H9 (cell line): ENCODE measurements around the gene RPS23. TPM values are rescaled to one million over a fixed set of nuclear protein-coding genes. Genes with fewer than 3 reads are reported as not detected.

Experiments used
- DNase-seq: peaks from one replicate; pipeline ENCODE4 v3.0.0-alpha.2; 2017
- H2AFZ ChIP-seq: one replicate; pipeline ENCODE4 v1.6.1; 2013; ENCODE audit warnings: mild to moderate bottlenecking, low read length, control low read depth, moderate library complexity
- H2AK5ac ChIP-seq: 2 replicates; pipeline ENCODE4 v1.6.1; 2013; ENCODE audit warnings: low read length, control low read depth, mixed read lengths; ENCODE audit not compliant: insufficient read length
- H2BK120ac ChIP-seq: one replicate; pipeline ENCODE4 v1.6.1; 2013; ENCODE audit warnings: low read depth, mild to moderate bottlenecking, low read length, control low read depth, inconsistent platforms; ENCODE audit not compliant: poor library complexity, severe bottlenecking
- H2BK12ac ChIP-seq: 2 replicates; pipeline ENCODE4 v1.6.1; 2013; ENCODE audit warnings: low read length, control low read depth, mixed read lengths, low read depth; ENCODE audit not compliant: insufficient read length
- H2BK15ac ChIP-seq: 2 replicates; pipeline ENCODE4 v1.6.1; 2013; ENCODE audit warnings: low read depth, low read length, control low read depth
- H2BK20ac ChIP-seq: one replicate; pipeline ENCODE4 v1.6.1; 2013; ENCODE audit warnings: low read depth, mild to moderate bottlenecking, low read length, control low read depth, inconsistent platforms; ENCODE audit not compliant: poor library complexity, severe bottlenecking
- H2BK5ac ChIP-seq: 2 replicates; pipeline ENCODE4 v1.6.1; 2013; ENCODE audit warnings: low read length, control low read depth, mixed read lengths; ENCODE audit not compliant: insufficient read length
- H3K14ac ChIP-seq: 2 replicates; pipeline ENCODE4 v1.6.1; 2013; ENCODE audit warnings: low read length, control low read depth; ENCODE audit not compliant: insufficient read depth
- H3K18ac ChIP-seq: 2 replicates; pipeline ENCODE4 v1.6.1; 2013; ENCODE audit warnings: low read depth, mild to moderate bottlenecking, mixed read lengths, low read length, control low read depth; ENCODE audit not compliant: insufficient read length
- H3K23ac ChIP-seq: 2 replicates; pipeline ENCODE4 v1.6.1; 2013; ENCODE audit warnings: low read length, control low read depth, mixed read lengths, low read depth; ENCODE audit not compliant: insufficient read length
- H3K23me2 ChIP-seq: 2 replicates; pipeline ENCODE4 v1.6.1; 2013; ENCODE audit warnings: low read depth, mild to moderate bottlenecking, mixed read lengths, low read length, control low read depth; ENCODE audit not compliant: insufficient read length, poor library complexity, severe bottlenecking
- H3K27ac ChIP-seq: 2 replicates; pipeline ENCODE4 v1.5.1; 2013; ENCODE audit warnings: low read length, control low read depth, mixed read lengths, low read depth; ENCODE audit not compliant: insufficient read length
- H3K27me3 ChIP-seq: 2 replicates; pipeline ENCODE4 v1.6.1; 2013; ENCODE audit warnings: low read length, control low read depth, inconsistent platforms; ENCODE audit not compliant: insufficient read depth
- H3K4ac ChIP-seq: 2 replicates; pipeline ENCODE4 v1.6.1; 2013; ENCODE audit warnings: low read depth, mild to moderate bottlenecking, control low read depth, inconsistent platforms, low read length, moderate library complexity
- H3K4me1 ChIP-seq: 2 replicates; pipeline ENCODE4 v1.6.1; 2013; ENCODE audit warnings: low read length, control low read depth, inconsistent platforms; ENCODE audit not compliant: insufficient read depth
- H3K4me2 ChIP-seq: 2 replicates; pipeline ENCODE4 v1.6.1; 2013; ENCODE audit warnings: low read length, control low read depth, mixed read lengths; ENCODE audit not compliant: insufficient read length, insufficient read depth
- H3K56ac ChIP-seq: 2 replicates; pipeline ENCODE4 v1.6.1; 2013; ENCODE audit warnings: low read depth, mild to moderate bottlenecking, mixed read lengths, low read length, control low read depth; ENCODE audit not compliant: insufficient read length
- H3K79me1 ChIP-seq: 2 replicates; pipeline ENCODE4 v1.6.1; 2013; ENCODE audit warnings: low read depth, mild to moderate bottlenecking, moderate library complexity, low read length, control low read depth, inconsistent platforms; ENCODE audit not compliant: insufficient read depth, poor library complexity, severe bottlenecking
- H3K79me2 ChIP-seq: 2 replicates; pipeline ENCODE4 v1.6.1; 2013; ENCODE audit warnings: low read length, control low read depth, inconsistent platforms; ENCODE audit not compliant: insufficient read depth
- H3K9ac ChIP-seq: 2 replicates; pipeline ENCODE4 v1.6.1; 2013; ENCODE audit warnings: low read length, control low read depth, mixed read lengths; ENCODE audit not compliant: insufficient read length; ENCODE audit errors: extremely low read depth
- H3K9me3 ChIP-seq: one replicate; pipeline ENCODE4 v1.6.1; 2013; ENCODE audit warnings: low read depth, low read length, inconsistent platforms; ENCODE audit not compliant: control insufficient read depth
- H3T11ph ChIP-seq: one replicate; pipeline ENCODE4 v1.6.1; 2013; ENCODE audit warnings: mild to moderate bottlenecking, low read length, control low read depth, inconsistent platforms
- H4K20me1 ChIP-seq: one replicate; pipeline ENCODE4 v1.6.1; 2013; ENCODE audit not compliant: control insufficient read depth, insufficient read length, insufficient read depth
- H4K5ac ChIP-seq: 2 replicates; pipeline ENCODE4 v1.6.1; 2013; ENCODE audit warnings: low read depth, mild to moderate bottlenecking, mixed read lengths, low read length, control low read depth; ENCODE audit not compliant: insufficient read length
- H4K8ac ChIP-seq: replicated peaks from 2 replicates; pipeline ENCODE4 v1.6.1; 2013; ENCODE audit warnings: low read length, control low read depth, mixed read lengths, low read depth; ENCODE audit not compliant: insufficient read length
- H4K91ac ChIP-seq: 2 replicates; pipeline ENCODE4 v1.6.1; 2013; ENCODE audit warnings: low read depth, mild to moderate bottlenecking, moderate library complexity, mixed read lengths, low read length, control low read depth; ENCODE audit not compliant: insufficient read length
- H3K27ac Mint-ChIP-seq, 3 experiments: 2 replicates in 2 of 3; 3 replicates in 1 of 3; pipeline ENCODE4 v1.8.0; 2020 to 2021; ENCODE audit warnings: mixed read lengths in 3 of 3, mild to moderate bottlenecking in 1 of 3, moderate library complexity in 1 of 3
- H3K27me3 Mint-ChIP-seq: 2 replicates; pipeline ENCODE4 v1.8.0; 2021; ENCODE audit warnings: low read depth, mild to moderate bottlenecking, moderate library complexity, mixed read lengths
- H3K36me3 Mint-ChIP-seq, 3 experiments: 2 replicates in 2 of 3; 3 replicates in 1 of 3; pipeline ENCODE4 v1.8.0; 2020 to 2021; ENCODE audit warnings: low read depth in 3 of 3, mixed read lengths in 3 of 3; ENCODE audit not compliant: insufficient read depth in 1 of 3
- H3K4me1 Mint-ChIP-seq, 2 experiments: 2 replicates each; pipeline ENCODE4 v1.8.0; 2020; ENCODE audit warnings: mixed read lengths in 2 of 2
- H3K4me3 Mint-ChIP-seq, 2 experiments: 2 replicates in 1 of 2; 3 replicates in 1 of 2; pipeline ENCODE4 v1.8.0; 2020 to 2021; ENCODE audit warnings: mild to moderate bottlenecking in 2 of 2, mixed read lengths in 2 of 2, moderate library complexity in 1 of 2
- H3K9me3 Mint-ChIP-seq, 2 experiments: 2 replicates in 1 of 2; 3 replicates in 1 of 2; pipeline ENCODE4 v1.8.0; 2020; ENCODE audit warnings: mild to moderate bottlenecking in 2 of 2, mixed read lengths in 2 of 2, moderate library complexity in 1 of 2
- WGBS: extraction: QIAGEN DNeasy Blood & Tissue Kit; methylation state at CpG from one replicate; pipeline ENCODE4 v1.1.7; 2013; ENCODE audit warnings: missing lambda C conversion rate, low lambda C conversion rate, mixed read lengths; ENCODE audit not compliant: insufficient read length; ENCODE audit errors: extremely low coverage; 5-methylcytosine and 5-hydroxymethylcytosine counted together
- total RNA-seq: library from RNA; stranded (reverse); gene quantifications from 2 replicates; pipeline ENCODE4 v1.2.1, GENCODE V29; 2021
- TF ChIP-seq, protein P1 (sequence below): fragments of 200-600 bp; sonication (generic); conservative IDR thresholded peaks from 3 replicates; pipeline ENCODE4 v1.8.0; 2021; ENCODE audit warnings: antibody characterized with exemption, mild to moderate bottlenecking

The RPS23 gene
- total RNA-seq, 1 experiment from 2014 or later: 2,916 TPM

DNA sequence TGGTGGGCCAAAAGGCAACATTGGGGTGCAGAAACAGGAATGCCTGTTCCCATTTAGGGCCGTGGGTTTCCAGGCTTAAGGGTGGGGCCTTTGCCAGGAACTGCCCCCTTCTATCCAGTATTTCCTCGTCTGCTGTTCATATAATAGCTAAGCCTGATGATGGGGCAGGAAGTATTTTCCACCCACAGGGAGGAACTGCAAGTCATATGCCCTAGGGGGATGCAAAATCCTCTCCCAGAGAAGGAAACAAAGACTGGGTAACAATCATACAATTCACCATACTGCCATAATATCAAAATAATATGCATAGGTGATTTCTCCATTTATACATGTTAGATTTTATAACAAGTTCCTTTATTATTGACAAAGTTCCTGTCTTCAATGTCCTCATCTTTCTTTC lies 20.5 kb upstream of the RPS23 start:
- Histone ChIP-seq H3T11ph (no peak overlapping the region), H4K20me1 (no peaks in the 10 kb centered on the region), H2BK120ac (no peak overlapping the region), H3K56ac (no peak overlapping the region), H2BK15ac (no peak overlapping the region), H3K79me1 (no peaks in the 10 kb centered on the region), H3K79me2 (no peaks in the 10 kb centered on the region), H2AK5ac (no peak overlapping the region), H2AFZ (no peak overlapping the region), H4K8ac (no peak overlapping the region), H3K9ac (no peak overlapping the region), H2BK5ac (no peak overlapping the region), H2BK20ac (no peak overlapping the region), H3K23me2 (no peaks in the 10 kb centered on the region), H3K14ac (no peak overlapping the region), H2BK12ac (no peak overlapping the region), H3K4me1 (no peaks in the 10 kb centered on the region), H3K27ac (no peak overlapping the region), H3K9me3 (no peaks in the 10 kb centered on the region), H3K27me3 (no peaks in the 10 kb centered on the region), H3K18ac (no peak overlapping the region), H4K5ac (no peak overlapping the region), H3K4me2 (no peak overlapping the region), H3K23ac (no peak overlapping the region), H4K91ac (no peak overlapping the region), H3K4ac (no peak overlapping the region)
- Mint-ChIP-seq H3K9me3 (peaks cover 3 to 4% of the 10 kb centered on the region in 2 experiments; a peak in 3 of 5 replicates), H3K36me3 (peaks cover 0 to 5% (median 2%) of the 10 kb centered on the region in 3 experiments; a peak in 4 of 7 replicates), H3K4me3 (no peak overlapping the region), H3K4me1 (peaks cover 34 to 38% of the 10 kb centered on the region in 2 experiments), H3K27ac (no peak overlapping the region), H3K27me3 (no peaks in the 10 kb centered on the region)
- DNase-seq: no peak
- WGBS: no CpG with 5 or more reads among the region's 2 CpGs
- TF ChIP-seq, protein P1, sequence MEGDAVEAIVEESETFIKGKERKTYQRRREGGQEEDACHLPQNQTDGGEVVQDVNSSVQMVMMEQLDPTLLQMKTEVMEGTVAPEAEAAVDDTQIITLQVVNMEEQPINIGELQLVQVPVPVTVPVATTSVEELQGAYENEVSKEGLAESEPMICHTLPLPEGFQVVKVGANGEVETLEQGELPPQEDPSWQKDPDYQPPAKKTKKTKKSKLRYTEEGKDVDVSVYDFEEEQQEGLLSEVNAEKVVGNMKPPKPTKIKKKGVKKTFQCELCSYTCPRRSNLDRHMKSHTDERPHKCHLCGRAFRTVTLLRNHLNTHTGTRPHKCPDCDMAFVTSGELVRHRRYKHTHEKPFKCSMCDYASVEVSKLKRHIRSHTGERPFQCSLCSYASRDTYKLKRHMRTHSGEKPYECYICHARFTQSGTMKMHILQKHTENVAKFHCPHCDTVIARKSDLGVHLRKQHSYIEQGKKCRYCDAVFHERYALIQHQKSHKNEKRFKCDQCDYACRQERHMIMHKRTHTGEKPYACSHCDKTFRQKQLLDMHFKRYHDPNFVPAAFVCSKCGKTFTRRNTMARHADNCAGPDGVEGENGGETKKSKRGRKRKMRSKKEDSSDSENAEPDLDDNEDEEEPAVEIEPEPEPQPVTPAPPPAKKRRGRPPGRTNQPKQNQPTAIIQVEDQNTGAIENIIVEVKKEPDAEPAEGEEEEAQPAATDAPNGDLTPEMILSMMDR: no peak
